Caco-2 (cell line): Measurements from ENCODE around the gene RRP12. TPM values are rescaled to one million over a fixed set of nuclear protein-coding genes. Genes with fewer than 3 reads are reported as not detected.

Experiments used
- BruUV-seq: library from RNA; stranded (reverse); fragments of 400-500 nt; replicated peaks from 2 replicates; lab custom pipeline; 2021; lab: Mats Ljungman, UMichigan
- CTCF ChIA-PET: fragments of 300-600 bp; sonication (Branson Sonifier 250); formaldehyde crosslinking; loops from one replicate; lab custom pipeline; 2022; ENCODE audit warnings: antibody characterized with exemption; lab: Charles Lee
- POLR2A ChIA-PET: fragments of 300-600 bp; sonication (Branson Sonifier 250); formaldehyde crosslinking; loops from one replicate; lab custom pipeline; 2022; ENCODE audit warnings: antibody characterized with exemption; lab: Charles Lee
- DNase-seq, 2 experiments: peaks; one replicate each; pipeline versions ENCODE4 v3.0.0 to v3.0.0-alpha.2; 2020 to 2022
- H3K27me3 ChIP-seq: replicated peaks from 2 replicates; pipeline ENCODE4 v1.6.0; 2011; ENCODE audit warnings: low read length; ENCODE audit not compliant: control insufficient read depth, insufficient read depth
- H3K36me3 ChIP-seq: 2 replicates; pipeline ENCODE4 v1.5.1; 2011; ENCODE audit warnings: low read length; ENCODE audit not compliant: control insufficient read depth, insufficient read depth
- H3K4me1 ChIP-seq: fragments of 250-450 bp; sonication (Bioruptor Pico); 2 replicates; pipeline ENCODE4 v1.5.1; 2020; ENCODE audit warnings: mild to moderate bottlenecking
- H3K4me3 ChIP-seq: 2 replicates; pipeline ENCODE4 v1.5.1; 2011; ENCODE audit warnings: low read depth, mild to moderate bottlenecking, control low read depth, low read length
- H3K9me3 ChIP-seq: fragments of 250-450 bp; sonication (Bioruptor Pico); 2 replicates; pipeline ENCODE4 v1.5.1; 2020; ENCODE audit warnings: mild to moderate bottlenecking, moderate library complexity
- H3K27ac Mint-ChIP-seq: one replicate; pipeline ENCODE4 v1.8.0; 2022; ENCODE audit warnings: mixed read lengths; ENCODE audit not compliant: unreplicated experiment
- H3K27me3 Mint-ChIP-seq: one replicate; pipeline ENCODE4 v1.8.0; 2022; ENCODE audit warnings: mixed read lengths; ENCODE audit not compliant: insufficient read depth, unreplicated experiment
- H3K36me3 Mint-ChIP-seq: one replicate; pipeline ENCODE4 v1.8.0; 2022; ENCODE audit warnings: mild to moderate bottlenecking, mixed read lengths; ENCODE audit not compliant: insufficient read depth, unreplicated experiment
- H3K4me1 Mint-ChIP-seq: one replicate; pipeline ENCODE4 v1.8.0; 2022; ENCODE audit warnings: low read depth, mixed read lengths; ENCODE audit not compliant: unreplicated experiment
- H3K4me3 Mint-ChIP-seq: one replicate; pipeline ENCODE4 v1.8.0; 2022; ENCODE audit warnings: mild to moderate bottlenecking, moderate library complexity, mixed read lengths; ENCODE audit not compliant: unreplicated experiment
- H3K9me3 Mint-ChIP-seq: one replicate; pipeline ENCODE4 v1.8.0; 2022; ENCODE audit warnings: mixed read lengths; ENCODE audit not compliant: unreplicated experiment
- CTCF ChIP-seq, 2 experiments: fragments of 200-600 bp in 1 of 2; IDR thresholded peaks; 1 replicate in 1 of 2; 2 replicates in 1 of 2; pipeline versions ENCODE4 v1.5.1 to v1.8.0; 2011 to 2022; ENCODE audit warnings: antibody characterized with exemption in 1 of 2, control low read depth in 1 of 2, inconsistent platforms in 1 of 2, low read depth in 1 of 2, low read length in 1 of 2, mild to moderate bottlenecking in 1 of 2, moderate library complexity in 1 of 2; ENCODE audit not compliant: insufficient read depth in 1 of 2, severe bottlenecking in 1 of 2, unreplicated experiment in 1 of 2
- intact Hi-C: fragments of 100-400 bp; cut with micrococcal nuclease; formaldehyde crosslinking; loops from one replicate; pipeline ENCODE4 v1.10.0; 2022; ENCODE audit not compliant: unreplicated experiment
- total RNA-seq: library from RNA; stranded (reverse); gene quantifications from 2 replicates; pipeline ENCODE4 v1.2.3, GENCODE V29; 2022

The RRP12 gene
- total RNA-seq, 1 experiment from 2014 or later: 69.3 TPM

- Histone ChIP-seq H3K9me3 (no peaks in the 10 kb centered on the region), H3K36me3 (peaks cover 4% of the 10 kb centered on the region; the same call in 1 of the 2 replicates), H3K4me3 (no peak overlapping the region), H3K27me3 (no peaks in the 10 kb centered on the region), H3K4me1 (no peaks in the 10 kb centered on the region)
- H3K27me3 Mint-ChIP-seq: no peaks in the 10 kb centered on the region
- peaks cover 47% of the 10 kb centered on the region for H3K36me3 Mint-ChIP-seq
- H3K4me1 Mint-ChIP-seq: no peaks in the 10 kb centered on the region
- ChIA-PET POLR2A (interaction anchor here (0.5 kb wide), 1 partner anchor 14 kb away, joined by 5 read pairs; no protein-coding TSS in a partner anchor), CTCF (no interaction called here)
- no peaks in the 10 kb centered on the region for H3K9me3 Mint-ChIP-seq
- no peak overlapping the region for H3K27ac Mint-ChIP-seq
- no peak for TF ChIP-seq CTCF (IDR thresholded peaks at IDR 0.05; ENCODE audit: insufficient read depth in 1 of 2, low read depth in 1 of 2, low read length in 1 of 2, severe bottlenecking in 1 of 2, unreplicated experiment in 1 of 2)
- no TSS peak for BruUV-seq
- DNase-seq: no peak
- H3K4me3 Mint-ChIP-seq: no peak overlapping the region
- intact Hi-C loops: no loop called here
These were observed 29.4 kb downstream of the RRP12 start for GRCh38 chr10:97371696-97372095.

- no TSS peak for BruUV-seq
- CTCF ChIA-PET: no interaction called here
These were observed 34.0 kb downstream of the RRP12 start for GRCh38 chr10:97367126-97367649.

GRCh38 chr10:97366572-97366971 is 34.6 kb downstream of the RRP12 start:
- no peak for DNase-seq
- Histone ChIP-seq H3K9me3 (no peaks in the 10 kb centered on the region), H3K27me3 (no peaks in the 10 kb centered on the region), H3K4me3 (no peak overlapping the region), H3K4me1 (no peaks in the 10 kb centered on the region), H3K36me3 (peaks cover 2% of the 10 kb centered on the region; the same call in 1 of the 2 replicates)
- TF ChIP-seq CTCF (IDR thresholded peaks at IDR 0.05; ENCODE audit: insufficient read depth in 1 of 2, low read depth in 1 of 2, low read length in 1 of 2, severe bottlenecking in 1 of 2, unreplicated experiment in 1 of 2): no peak
- no peaks in the 10 kb centered on the region for H3K27me3 Mint-ChIP-seq
- intact Hi-C loops: no loop called here
- ChIA-PET POLR2A (no interaction called here), CTCF (no interaction called here)
- H3K36me3 Mint-ChIP-seq: peaks cover 71% of the 10 kb centered on the region
- H3K4me1 Mint-ChIP-seq: no peaks in the 10 kb centered on the region
- no peak overlapping the region for H3K27ac Mint-ChIP-seq
- H3K9me3 Mint-ChIP-seq: no peaks in the 10 kb centered on the region
- BruUV-seq: no TSS peak
- no peak overlapping the region for H3K4me3 Mint-ChIP-seq

More at GRCh38 chr10:97367126-97367649, 34.0 kb downstream of the RRP12 start:
- no peaks in the 10 kb centered on the region for H3K9me3 Mint-ChIP-seq
- peaks cover 2% of the 10 kb centered on the region; the same call in 1 of the 2 replicates for H3K36me3 ChIP-seq
- POLR2A ChIA-PET: no interaction called here
- no peak overlapping the region for H3K4me3 Mint-ChIP-seq
- H3K27ac Mint-ChIP-seq: no peak overlapping the region
- H3K36me3 Mint-ChIP-seq: peaks cover 75% of the 10 kb centered on the region
- no peak for DNase-seq
- H3K27me3 ChIP-seq: no peaks in the 10 kb centered on the region
- no peak overlapping the region for H3K4me3 ChIP-seq
- no peaks in the 10 kb centered on the region for H3K27me3 Mint-ChIP-seq
- no peaks in the 10 kb centered on the region for H3K9me3 ChIP-seq
- H3K4me1 ChIP-seq: no peaks in the 10 kb centered on the region
- intact Hi-C loops: no loop called here
- no peaks in the 10 kb centered on the region for H3K4me1 Mint-ChIP-seq
- TF ChIP-seq CTCF (IDR thresholded peaks at IDR 0.05; ENCODE audit: insufficient read depth in 1 of 2, low read depth in 1 of 2, low read length in 1 of 2, severe bottlenecking in 1 of 2, unreplicated experiment in 1 of 2): no peak
